Dedifferentiated amniotic fluid mesenchymal stem cell (primary cell): ENCODE results near the gene EFCAB10.
A peak's percentile ranks its signal among the peaks of the same experiment; 100 is the strongest.
"Not testable (repeated sequence)": the region's sequence is repeated elsewhere in the genome, so short reads cannot be mapped to it uniquely, and the experiment has no call there.

Source experiments
- DNase-seq: peaks from one replicate; pipeline ENCODE4 v3.0.0-alpha.2; 2016; ENCODE audit errors: extremely low spot score

Gene EFCAB10

DNA sequence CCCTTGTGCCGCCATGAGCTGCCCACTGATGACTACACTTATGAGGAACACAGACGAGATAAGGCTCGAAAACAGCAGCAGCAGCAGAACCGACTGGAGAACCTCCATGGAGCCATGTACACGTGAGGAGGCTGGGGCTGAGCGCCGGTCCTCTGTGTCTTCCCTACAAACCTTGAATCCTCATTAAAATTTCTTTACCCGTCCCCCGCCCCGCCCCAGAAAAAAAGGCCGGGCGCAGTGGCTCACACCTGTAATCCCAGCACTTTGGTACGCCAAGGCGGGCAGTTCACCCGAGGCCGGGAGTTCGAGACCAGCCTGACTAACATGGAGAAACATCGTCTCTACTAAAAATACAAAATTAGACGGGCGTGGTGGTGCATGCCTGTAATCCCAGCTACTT is 50.7 kb downstream of the EFCAB10 start:
- no peak for DNase-seq

DNA sequence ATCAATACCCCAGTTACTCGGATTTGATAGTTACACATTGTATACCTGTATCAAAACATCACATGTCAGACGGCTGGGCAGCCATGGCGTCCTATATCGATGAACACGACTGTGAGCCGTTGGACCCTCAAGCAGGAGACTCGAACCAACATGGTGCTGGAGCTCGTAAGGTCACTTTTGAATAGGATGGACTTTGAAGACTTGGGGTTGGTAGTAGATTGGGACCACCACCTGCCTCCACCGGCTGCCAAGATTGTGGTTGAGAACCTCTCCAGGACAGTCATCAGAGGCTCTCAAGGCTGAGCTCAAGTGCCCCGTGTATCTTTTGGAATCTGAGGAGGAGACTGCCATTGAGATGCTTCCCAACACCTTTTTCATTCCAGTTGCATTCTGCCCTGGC is 51.2 kb downstream of the EFCAB10 start:
- no peak for DNase-seq

GRCh38 chr7:105527737-105528136 is 53.6 kb downstream of the EFCAB10 start:
- not testable (repeated sequence) for DNase-seq

DNA sequence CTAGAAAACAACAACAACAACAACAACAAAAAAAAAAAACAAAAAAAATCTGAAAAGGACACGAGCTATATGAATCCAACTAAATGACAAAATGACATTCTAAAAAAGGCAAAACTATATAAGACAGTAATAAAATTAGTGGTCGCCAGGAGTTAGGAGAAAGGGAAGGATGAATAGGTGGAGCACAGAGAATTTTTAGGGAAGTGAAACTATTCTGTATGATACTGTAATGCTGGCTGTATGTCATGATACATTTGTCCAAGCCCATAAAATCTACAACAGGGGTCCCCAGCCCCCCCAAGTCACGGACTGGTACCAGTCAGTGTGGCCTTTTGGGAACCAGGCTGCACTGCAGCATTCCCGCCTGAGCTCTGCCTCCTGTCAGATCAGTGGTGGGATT is 56.5 kb downstream of the EFCAB10 start:
- DNase-seq, result no peak

GRCh38 chr7:105524423-105524822 is 56.9 kb downstream of the EFCAB10 start:
- DNase-seq, result not testable (repeated sequence)

DNA sequence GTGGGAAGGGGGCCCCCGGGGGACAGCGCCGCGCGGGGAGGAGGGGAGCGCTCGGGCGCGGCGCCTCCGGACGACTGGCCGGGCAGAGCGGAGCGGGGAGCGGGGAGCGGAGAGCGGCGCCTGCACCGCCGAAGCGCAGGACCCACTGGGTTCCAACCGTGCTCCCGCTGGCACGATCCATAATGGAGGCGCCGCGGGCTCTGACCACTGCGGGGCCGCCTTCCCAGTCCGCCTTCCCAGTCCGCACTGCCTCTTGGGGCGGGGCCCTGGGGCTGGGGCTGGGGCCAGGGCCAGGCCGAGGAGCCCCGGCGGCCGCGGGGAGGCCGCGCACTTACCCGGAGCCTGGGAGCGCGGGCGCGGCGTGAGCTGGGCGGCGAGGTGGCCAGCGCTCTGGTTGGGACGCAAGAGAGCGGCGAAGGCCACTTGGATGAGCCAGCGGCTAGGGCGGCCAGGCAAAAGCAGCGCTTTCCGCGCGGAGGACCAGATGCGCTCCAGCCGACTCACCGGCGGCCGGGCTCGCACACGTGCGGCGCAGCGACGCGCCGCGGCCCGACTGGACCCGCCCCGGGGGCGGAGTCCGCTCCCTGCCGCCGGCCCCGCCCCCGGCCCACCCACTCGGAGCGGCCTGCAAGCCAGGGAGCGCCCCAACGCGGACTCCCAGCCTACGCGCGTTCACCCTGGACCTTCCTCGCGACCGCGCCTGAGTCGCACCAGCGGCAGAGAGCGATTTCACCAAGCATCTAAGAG is 59.4 kb downstream of the EFCAB10 start, which contains the start of gene PUS7:
TSS of gene PUS7 (minus strand) at position 555 of the 747 bp plus-strand sequence. CDS start 13,759 bp downstream, outside the sequence.
- DNase-seq, result peak; percentile 63

- DNase-seq, result peak; percentile 44
Measured at GRCh38 chr7:105521027-105521716, 60.1 kb downstream of the EFCAB10 start.

DNA sequence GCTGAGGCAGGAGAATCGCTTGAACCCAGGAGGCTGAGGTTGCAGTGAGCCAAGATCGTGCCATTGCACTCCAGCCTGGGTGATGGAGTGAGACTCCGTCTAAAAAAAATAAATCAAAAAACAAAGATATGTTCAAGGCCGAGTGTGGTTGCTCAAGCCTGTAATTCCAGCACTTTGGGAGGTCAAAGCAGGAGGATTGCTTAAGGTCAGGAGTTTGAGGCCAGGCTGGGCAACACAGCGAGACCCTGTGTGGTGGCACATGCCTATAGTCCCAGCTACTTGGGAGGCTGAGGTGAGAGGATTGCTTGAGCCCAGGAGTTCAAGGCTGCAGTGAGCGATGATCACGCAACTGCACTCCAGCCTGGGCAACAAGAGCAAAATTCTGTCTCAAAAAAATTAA is 60.7 kb downstream of the EFCAB10 start:
- not testable (repeated sequence) for DNase-seq

GRCh38 chr7:105519353-105519752 is 61.9 kb downstream of the EFCAB10 start:
- no peak for DNase-seq

GRCh38 chr7:105515610-105516009 is 65.7 kb downstream of the EFCAB10 start:
- DNase-seq, result not testable (repeated sequence)
